GM19025 (cell line): ENCODE results near the gene CEP55.
A peak's percentile ranks its signal among the peaks of the same experiment; 100 is the strongest.

Experiments
- ATAC-seq: cut with Tn5 transposase; IDR thresholded peaks from one replicate; pipeline ENCODE4 v1.9.1; 2021; ENCODE audit warnings: mild to moderate bottlenecking, low read depth, moderate library complexity; ENCODE audit not compliant: unreplicated experiment

CEP55 gene

DNA sequence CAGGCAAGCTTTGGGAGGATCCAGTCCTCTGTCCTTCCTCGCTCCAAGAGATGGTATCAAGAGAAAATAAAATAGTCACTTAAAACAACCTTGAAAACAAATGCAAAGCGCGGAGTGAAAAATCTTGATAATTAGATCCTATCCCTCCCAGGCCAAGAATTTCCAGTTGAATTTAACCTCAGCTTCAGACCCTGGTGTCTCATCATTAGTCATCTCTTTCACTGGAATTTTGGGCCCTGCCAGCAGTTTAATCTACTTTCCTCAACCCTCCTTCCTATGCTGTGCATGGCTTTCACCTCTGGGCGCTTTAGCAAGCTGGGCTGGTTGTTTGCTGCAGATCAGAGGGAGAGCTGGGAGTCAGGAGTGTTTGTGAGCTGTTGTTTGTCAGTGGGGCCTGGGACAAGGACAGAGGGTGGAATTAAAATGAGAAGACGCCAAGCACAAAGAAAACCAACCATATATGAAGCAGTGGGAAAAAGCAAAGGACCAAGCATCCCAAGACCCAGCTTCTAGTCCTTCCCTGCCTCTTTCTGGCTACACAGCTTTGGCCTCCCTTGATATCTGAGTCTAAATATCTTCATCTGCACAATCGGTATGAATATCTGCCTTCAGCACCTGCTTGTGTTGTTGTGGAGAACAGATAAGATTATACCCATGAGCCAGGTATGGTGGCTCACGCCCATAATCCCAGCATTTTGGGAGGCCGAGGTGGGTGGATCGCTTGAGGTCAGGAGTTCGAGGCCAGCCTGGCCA is 27.8 kb upstream of the CEP55 start:
- ATAC-seq, result no peak

- ATAC-seq, result no peak
Observed at GRCh38 chr10:93469454-93469853, 27.0 kb upstream of the CEP55 start.

- ATAC-seq, result no peak
Observed at GRCh38 chr10:93471110-93471651, 25.2 kb upstream of the CEP55 start.

- no peak for ATAC-seq
Observed at GRCh38 chr10:93473161-93473560, 23.3 kb upstream of the CEP55 start.

GRCh38 chr10:93473804-93474472 is 22.5 kb upstream of the CEP55 start:
- no peak for ATAC-seq

GRCh38 chr10:93475227-93475626 is 21.2 kb upstream of the CEP55 start:
- ATAC-seq, result no peak

- no peak for ATAC-seq
Observed at GRCh38 chr10:93475871-93476270, 20.5 kb upstream of the CEP55 start.

GRCh38 chr10:93476756-93477155 is 19.7 kb upstream of the CEP55 start:
- no peak for ATAC-seq

DNA sequence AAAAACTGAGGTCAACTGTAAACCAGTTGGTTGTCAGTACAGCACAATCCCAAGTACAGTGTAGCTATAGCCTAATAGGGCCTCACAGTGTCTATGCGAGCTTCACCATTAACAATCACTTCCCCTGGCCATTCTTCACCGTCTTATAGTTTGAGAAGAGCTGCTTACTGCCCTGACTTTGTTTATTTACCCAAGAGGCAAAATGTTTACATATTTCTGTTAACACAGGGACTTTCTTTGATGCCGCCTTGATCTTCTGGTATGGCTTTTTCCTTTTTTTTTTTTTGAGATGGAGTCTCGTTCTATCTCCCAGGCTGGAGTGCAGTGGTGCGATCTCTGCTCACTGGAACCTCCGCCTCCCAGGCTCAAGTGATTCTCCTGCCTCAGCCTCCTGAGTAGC is 17.5 kb upstream of the CEP55 start:
- no peak for ATAC-seq

DNA sequence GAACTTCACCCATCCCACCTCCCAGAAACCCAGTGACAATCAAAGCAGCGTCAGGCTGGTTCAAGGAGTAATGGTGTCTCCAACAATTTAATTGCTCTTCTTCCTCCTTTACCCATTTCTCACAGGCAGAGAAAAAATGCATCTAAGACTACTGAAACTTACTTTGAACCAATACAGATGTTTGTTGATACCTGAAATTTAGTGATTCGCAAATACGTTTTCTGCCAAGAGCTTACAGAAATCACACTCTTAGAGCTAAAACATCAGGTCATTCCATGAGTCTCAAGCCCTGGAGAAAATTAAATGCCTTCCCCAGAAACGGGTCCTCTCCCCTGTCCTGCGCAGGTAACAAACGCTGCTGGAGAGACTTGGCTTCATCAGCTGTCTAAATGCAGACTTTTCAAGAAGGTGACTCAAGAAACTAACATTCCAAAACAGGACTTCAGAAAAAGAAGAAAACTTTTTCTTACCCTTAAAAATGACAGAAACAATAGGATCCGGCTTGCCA is 14.7 kb upstream of the CEP55 start:
- ATAC-seq, result no peak

- no peak for ATAC-seq
Observed at GRCh38 chr10:93482145-93482834, 14.1 kb upstream of the CEP55 start, which contains the start of gene MYOF. Gene MYOF, minus strand, starts transcription at chr10:93482334. Its CDS starts 140 bp downstream, at chr10:93482194.

DNA sequence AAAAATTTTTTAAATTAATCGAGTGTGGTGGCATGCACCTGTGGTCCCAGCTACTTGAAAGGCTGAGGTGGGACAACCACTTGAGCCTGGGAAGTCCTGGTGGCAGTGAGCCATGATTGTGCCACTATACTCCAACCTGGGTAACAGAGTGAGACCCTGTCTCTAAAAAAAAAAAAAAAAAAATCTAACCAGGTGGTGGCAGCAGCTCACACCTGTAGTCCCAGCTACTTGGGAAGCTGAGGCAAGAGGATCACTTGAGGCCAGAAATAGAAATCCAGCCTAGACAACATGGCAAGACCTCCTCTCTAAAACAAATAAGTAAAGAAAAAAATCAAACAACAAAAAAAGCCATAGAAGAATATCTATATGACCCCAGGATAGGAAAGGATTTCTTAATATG is 10.7 kb upstream of the CEP55 start:
- no peak for ATAC-seq

- no peak for ATAC-seq
Observed at GRCh38 chr10:93488956-93489528, 7.4 kb upstream of the CEP55 start.

DNA sequence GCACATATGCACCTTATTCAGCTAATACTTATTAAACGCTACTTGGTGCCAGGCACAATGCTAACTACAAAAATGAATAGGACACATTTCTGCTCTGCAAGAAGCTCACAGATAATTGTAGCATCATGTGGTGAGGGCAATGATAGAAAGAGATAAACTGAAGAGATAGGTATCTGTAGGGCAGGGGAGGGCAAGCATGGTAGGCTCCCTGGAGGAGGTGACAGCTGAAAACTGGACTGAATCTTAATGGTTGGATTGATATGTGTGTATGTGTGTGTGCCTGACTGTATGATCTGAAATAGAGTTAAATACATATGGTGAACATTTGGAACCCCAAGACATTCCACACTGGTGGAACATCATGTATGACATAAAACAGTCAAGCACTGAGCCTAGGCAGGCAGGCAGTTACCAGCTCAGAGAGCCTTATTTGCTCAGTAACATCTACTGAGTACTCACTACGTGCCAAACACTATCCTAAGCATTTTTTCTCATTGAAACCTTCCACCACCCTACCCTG is 4.8 kb upstream of the CEP55 start:
- ATAC-seq, result no peak

- ATAC-seq, result no peak
Observed at GRCh38 chr10:93493162-93493561, 3.2 kb upstream of the CEP55 start.

- no peak for ATAC-seq
Observed at GRCh38 chr10:93494494-93494893, 1.9 kb upstream of the CEP55 start.

GRCh38 chr10:93495654-93496321 is 624 bp upstream of the CEP55 start:
- ATAC-seq, result peak; percentile 12

- no peak for ATAC-seq
Observed at GRCh38 chr10:93498166-93498565, 1.8 kb downstream of the CEP55 start.

DNA sequence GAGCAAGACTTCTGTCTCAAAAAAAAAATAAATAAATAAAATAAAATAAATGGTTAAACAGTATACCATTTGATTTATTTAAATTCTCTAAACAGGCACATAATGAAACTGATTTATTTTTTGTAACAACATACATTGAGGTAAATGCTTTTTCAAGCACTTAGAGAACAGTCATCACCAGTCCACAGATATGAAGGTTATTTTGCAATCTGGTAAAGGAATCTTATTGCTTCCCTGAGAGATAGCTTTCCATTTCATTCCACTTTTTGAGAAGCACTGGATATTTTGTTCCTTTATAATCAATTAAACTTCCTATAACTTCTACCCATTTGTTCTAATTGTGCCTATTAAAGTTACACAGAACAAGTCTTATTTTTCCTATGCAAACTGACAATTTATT is 5.2 kb downstream of the CEP55 start:
- ATAC-seq, result no peak

GRCh38 chr10:93503075-93503474 is 6.7 kb downstream of the CEP55 start:
- ATAC-seq, result peak; percentile 73
